Jurkat, Clone E6-1 (cell line): ENCODE results near the gene SLC4A2.

ENCODE experiments used
- DNase-seq: peaks from one replicate; pipeline ENCODE4 v3.0.0-alpha.2; 2011; ENCODE audit warnings: low read depth, low spot score
- H3K4me3 ChIP-seq: 2 replicates; pipeline ENCODE4 v1.5.1; 2011; ENCODE audit warnings: mild to moderate bottlenecking, low read length, control low read depth, moderate library complexity

The SLC4A2 gene

DNA sequence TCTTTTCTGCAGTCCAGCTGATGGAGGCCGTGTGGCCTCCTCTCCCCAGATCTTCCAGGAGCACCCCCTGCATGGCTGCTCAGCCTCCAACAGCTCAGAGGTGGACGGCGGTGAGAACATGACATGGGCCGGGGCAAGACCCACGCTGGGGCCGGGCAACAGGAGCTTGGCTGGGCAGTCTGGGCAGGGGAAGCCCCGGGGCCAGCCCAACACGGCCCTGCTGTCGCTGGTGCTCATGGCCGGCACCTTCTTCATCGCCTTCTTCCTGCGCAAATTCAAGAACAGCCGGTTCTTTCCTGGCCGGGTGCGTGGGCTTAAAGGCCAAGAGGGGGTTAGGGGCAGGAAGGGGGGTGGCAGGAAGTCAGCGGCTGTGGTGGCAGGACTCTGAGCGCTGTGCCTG is 14.6 kb downstream of the SLC4A2 start:
- no peak overlapping the region for H3K4me3 ChIP-seq
- no peak for DNase-seq

DNA sequence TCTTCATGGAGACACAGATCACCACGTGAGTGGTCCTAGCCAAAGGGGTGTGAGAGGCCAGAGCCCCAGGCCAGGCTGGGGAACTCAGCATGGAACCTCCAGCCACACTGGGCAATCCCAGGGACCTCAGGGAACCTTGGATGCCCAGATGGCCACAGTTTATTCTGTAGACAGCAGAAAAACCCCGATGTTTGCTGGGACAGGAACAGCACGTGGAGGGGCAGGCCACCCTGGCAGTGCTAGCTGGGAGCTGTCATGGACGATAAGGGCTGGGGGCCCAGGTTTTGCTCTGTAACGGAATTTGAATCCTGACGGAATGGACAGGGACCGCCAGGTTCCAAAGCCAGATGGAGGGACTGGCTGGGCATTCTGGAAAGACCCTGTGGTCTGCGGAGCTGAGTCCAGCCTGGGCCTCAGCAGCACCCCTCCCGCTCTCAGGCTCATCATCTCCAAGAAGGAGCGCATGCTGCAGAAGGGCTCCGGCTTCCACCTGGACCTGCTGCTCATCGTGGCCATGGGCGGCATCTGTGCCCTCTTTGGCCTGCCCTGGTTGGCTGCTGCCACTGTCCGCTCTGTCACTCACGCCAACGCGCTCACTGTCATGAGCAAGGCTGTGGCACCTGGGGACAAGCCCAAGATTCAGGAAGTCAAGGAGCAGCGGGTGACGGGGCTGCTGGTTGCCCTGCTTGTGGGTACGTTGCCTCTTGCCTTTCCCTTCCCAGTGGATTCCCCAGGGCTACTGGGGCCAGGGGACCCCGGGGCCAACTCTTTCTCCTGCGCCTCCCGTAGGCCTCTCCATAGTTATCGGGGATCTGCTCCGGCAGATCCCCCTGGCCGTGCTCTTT is 15.7 kb downstream of the SLC4A2 start:
- DNase-seq, result no peak
- no peak overlapping the region for H3K4me3 ChIP-seq

DNA sequence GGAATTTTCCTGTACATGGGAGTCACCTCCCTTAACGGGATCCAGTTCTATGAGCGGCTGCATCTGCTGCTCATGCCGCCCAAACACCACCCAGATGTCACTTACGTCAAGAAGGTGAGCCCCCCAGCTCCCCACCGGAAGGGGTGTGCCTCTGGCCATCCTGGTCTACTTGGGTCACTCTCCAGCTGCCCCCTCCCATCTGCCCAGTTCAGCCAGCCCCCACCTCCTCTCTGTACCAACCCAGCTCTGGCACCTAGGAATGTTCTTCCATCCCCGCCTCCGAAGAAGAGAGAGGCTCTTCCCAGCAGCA is 16.2 kb downstream of the SLC4A2 start:
- H3K4me3 ChIP-seq, result no peak overlapping the region
- no peak for DNase-seq

DNA sequence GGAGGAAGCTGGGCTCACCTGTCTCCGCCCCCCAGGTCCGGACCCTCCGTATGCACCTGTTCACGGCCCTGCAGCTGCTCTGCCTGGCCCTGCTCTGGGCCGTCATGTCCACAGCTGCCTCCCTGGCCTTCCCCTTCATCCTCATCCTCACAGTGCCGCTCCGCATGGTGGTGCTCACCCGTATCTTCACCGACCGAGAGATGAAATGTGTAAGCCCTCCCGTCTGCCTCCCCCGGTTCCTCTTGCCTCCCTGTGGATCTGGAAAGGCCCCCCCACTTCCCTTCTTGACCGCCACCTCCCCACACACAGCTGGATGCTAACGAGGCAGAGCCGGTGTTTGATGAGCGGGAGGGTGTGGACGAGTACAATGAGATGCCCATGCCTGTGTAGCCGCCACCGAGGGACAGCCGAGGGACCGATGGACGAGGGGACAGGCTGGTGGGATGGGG is 16.6 kb downstream of the SLC4A2 start:
- H3K4me3 ChIP-seq, result no peak overlapping the region
- DNase-seq, result no peak

DNA sequence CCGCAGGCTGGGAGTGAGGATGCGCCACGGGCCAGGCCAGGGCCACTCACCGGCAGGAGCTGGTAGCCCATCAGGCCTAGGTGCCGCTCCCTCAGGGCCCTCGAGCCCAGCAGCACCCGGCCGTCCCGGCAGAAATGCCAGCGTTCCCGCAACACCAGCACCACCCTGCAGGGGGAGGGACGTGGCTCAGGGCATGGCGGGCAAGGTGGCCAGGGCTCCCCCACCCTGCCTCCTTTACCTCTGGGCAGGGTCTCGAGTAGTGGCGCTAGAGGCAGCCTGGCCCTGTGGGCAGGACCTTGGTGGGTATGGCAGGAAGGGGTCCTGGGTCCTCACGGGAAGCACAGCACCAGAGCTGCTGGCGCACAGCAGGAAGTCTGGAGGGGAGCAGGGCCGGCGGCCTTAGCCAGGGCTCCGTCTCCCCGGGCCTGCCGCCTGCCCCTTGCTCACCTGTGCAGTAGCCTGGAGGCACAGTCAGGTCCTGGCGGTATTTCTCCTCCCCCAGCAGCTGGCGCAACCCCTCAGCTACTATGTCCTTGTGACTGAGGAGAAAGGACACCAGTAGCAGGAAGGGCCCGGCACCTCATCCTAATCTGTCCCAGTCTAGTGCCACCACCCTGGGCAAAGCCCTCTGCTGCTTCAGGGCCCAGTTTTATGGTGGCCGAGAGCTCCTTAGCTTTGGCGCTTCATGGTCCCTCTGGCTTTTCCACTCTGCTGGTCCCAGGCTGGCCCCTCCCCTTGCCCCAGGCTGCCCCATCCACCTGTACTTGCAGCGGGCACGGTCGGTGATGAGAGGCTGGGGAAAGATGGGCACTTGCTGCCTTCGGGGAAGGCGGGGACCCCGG is 17.7 kb downstream of the SLC4A2 start:
- no peak overlapping the region for H3K4me3 ChIP-seq
- no peak for DNase-seq

DNA sequence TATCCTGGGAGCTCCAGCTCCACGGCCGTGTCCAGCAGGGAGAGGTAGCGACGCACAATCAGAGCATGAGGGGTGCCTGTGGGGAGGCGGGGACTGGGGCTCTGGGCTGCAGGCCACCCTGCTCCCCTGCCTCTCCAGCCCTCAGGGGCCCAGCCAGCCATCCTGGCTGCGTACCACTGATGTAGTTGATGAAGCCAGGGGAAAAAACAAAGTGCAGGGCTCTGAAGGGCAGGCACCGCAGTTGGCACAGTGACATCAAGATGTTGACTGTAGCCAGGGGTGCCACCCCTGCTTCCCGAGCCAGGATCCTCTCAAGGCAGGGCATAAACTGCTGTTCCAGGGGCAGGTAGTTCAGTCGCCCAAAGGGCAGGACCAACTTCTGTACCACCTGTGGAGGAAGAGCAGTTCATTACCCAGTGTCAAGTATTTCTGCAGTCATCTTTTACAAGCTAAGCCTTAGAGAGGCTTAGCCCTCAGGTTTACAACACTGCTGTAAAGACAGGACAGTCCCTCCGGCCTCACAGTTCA is 18.4 kb downstream of the SLC4A2 start:
- no peak for DNase-seq
- H3K4me3 ChIP-seq, result no peak overlapping the region

DNA sequence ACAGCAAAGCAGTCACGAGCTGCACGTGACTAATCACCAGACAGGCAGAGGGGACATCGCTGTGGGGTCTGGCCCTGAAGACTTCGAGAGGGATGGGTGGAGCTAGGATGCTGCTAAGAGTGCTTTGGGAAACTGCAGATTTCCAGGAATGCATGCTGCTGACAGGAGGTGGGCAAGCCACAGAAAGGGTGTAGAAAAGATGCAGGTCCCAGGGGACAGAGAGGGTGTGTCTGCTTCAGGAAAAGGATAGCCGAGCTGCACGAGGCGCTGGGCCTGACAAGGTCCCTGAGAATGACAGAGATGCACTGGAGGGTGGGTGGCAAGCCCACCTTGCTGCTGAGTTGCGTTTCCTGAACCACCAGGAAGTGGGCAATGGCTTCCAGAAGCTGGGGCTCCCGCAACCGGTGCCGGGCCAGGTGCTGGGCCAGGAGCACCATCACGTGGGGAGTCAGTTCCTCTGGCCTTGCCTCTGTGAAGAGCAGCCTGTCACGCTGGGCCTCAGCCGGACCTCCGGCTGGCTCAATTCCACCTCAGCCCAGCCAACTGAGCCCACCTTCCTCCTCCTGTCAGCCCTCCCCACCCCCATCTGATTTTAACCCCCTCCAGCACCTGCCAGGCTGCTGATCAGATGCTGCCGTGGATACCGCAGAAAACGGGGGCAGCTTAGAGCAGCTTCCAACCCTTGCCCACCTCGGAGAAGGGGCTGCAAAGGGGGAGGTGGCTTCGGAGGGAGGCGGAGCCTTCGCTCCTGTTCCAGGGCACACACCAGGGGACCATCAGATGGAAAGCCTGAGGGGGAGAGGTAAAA is 19.0 kb downstream of the SLC4A2 start:
- H3K4me3 ChIP-seq, result peak overlapping the region; percentile 92
- peak; percentile 64 for DNase-seq

DNA sequence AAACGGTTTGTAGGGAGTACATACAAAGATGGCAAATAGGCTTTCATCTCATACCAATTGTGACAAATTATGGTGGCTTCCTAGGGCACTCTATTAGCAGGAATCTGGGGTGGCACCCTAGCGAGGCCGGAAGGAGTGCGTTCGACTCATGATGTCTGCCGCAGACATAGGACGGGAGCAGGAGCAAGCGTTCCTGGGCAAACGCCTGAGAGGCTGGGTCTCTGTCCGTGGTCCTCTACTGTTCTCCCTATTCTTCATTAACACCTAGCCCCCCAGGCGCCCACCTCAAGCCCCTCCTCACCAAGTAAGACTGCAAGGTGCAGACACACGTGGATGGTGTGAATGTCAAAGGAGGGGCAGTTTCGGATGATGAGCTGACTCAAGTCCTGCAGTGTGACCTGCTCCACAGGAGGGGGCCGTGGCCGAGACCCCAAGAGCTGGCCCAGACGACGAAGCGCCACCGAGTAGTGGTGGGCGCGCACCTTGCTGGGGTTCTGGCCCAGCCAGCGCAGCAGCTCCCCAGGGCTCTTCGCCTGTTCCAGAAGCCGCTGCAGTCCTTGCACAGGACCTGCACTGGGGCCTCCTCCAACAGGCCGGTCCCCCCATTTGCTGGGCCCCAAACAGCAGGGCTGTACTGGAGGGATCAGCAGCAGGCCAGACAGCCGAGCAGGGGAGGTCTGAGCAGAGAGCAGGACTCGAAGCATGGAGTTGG is 20.0 kb downstream of the SLC4A2 start:
- H3K4me3 ChIP-seq, result peak overlapping the region; percentile 92
- DNase-seq, result no peak

DNA sequence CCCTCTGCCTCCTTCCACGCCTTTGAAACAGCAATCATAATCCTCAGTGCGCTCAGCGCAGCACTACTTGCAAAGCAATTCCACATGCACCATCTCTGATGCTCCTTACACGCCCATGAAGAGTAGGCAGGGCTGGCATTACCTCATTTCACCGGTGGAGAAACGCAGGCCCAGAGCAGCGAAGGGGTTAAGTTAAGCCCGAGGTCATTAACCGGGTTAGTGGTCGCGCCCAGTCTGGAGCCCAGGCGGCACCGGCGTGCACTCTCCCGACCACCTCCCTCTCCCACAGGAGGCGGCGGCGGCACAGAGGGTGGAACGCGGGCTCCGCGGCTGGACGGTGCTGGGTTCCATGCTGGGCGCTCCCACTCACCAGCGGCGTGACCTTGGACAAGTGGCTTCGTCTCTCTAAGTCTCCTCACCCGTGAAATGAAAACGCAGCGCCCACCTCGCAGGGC is 20.7 kb downstream of the SLC4A2 start:
- H3K4me3 ChIP-seq, result peak overlapping the region; percentile 92
- DNase-seq, result no peak

DNA sequence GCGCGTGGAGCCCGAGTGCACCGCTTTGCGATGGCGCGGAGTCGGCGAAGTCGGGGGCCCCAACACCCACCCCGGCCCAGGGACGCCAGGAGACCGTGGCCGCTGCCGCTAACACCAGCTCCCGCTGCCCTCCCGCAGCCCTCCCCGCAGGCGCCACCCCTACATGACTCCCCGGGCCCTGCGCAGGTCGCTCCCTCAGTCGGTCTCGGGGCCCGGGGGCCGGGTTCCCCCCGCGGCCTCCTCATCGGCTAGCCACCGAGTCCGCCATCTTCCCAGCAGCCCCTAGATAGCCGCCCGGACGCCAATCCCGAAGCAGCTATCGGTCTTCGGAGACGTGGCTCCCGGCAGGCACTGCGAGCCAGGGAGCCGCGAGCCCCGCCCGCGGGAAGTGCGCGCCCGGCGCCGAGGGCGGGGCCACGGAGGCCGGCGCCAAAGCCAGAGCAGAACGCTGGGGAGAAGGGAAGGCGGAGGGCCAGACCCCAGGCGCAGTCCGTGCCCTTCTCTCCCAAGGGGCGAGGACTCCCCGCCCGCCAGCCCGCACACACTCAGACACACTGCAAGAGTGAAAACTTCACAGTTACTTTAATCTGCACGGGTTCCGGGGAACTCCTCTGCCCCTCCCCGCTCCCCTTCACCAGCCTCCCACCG is 21.3 kb downstream of the SLC4A2 start, which contains the start of gene FASTK:
Gene FASTK (minus strand): TSS at position 288 of the 648 bp plus-strand sequence. CDS start 43 bp downstream, at position 245.
- peak within 1 kb of the TSS; percentile 92 for H3K4me3 ChIP-seq
- peak; percentile 76 for DNase-seq

DNA sequence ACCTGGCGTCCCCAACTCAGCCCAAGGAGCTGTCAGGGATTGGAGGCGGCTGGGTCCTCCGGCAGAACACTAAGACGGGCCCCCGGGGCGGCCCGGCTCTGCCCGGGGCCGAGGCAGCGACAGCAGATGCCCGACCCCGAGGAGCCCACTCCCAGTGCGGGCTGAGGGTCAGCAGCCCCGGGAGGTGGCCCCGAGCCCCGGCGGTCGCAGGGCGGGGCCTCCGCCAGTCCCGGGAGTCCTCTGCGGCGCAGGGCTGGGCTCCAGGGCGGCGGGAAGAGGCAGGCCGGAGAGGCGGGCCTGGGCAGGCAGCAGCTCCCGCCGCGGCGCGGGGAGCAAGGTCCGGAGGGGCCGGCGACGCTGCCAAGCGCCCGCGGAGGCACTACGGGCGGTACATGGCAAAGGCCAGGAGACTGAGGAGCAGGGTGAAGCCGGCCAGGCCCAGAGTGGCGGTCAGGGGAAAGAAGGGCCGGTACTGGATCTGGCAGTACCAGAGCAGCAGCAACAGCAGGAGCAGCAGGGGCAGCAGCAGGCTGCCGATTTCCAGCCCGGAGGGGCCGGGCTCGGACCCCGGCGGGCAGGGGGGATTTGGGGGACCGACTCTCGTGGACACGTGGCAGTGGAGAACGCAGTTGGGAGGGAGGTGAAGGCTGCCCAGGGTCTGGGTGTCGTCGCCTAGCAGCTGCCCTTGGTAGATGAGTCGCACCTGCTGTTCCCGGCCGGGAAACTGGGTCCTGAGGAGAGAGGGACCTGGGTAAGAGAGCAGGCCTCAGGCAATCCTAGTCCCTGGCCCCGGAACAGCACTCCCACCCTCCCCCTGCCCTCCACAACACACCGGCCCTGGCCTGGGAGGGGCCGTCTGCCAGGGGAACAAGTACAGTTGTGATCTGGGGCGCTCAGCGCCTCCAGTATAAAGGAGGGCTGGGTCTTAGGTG is 22.0 kb downstream of the SLC4A2 start:
- no peak for DNase-seq
- peak overlapping the region; percentile 92 for H3K4me3 ChIP-seq

DNA sequence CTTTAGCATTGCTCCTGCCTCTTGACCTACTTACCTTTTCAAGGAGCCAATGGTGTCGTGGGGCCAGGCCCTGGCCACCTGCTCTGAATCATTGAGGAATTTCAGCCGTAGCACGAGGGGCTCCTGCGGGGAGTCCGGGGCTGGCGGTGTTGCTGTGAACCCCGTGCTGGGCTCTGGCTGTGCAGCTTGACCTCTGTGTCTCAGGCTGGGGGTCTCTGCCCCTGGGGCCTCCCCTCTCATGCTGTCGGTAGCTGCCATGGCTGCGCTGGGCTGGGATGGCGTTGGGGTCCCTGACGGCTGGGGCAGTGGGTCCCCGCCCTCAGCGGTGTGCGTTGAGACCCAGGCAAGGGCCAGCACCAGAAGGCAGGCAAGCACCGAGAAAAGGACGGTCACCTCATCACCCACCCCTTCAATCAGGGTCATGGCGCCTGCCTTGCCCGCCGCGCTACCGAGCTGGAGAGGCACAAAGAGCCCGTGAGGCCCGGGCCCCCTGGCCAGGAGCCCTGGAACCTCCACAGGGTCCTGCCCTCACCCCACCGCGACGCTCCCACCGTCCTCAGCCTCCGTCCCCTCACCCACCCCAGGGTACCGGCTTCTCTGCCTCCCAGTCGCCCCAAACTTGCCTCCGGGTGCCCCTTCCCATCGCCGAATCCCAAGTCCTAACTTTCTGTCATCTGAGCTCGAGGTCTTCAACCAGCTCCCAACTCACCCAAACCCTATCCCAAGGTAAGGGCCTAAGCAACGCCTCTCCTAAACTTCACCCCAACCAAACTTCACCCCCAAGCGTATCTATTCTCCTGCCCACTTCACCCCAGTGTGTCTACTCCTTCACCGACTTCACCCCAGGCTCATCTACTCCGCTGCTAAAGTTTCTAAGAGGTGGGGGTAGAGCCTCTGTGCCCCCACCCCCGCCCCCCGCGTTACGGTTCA is 23.0 kb downstream of the SLC4A2 start:
- DNase-seq, result no peak

DNA sequence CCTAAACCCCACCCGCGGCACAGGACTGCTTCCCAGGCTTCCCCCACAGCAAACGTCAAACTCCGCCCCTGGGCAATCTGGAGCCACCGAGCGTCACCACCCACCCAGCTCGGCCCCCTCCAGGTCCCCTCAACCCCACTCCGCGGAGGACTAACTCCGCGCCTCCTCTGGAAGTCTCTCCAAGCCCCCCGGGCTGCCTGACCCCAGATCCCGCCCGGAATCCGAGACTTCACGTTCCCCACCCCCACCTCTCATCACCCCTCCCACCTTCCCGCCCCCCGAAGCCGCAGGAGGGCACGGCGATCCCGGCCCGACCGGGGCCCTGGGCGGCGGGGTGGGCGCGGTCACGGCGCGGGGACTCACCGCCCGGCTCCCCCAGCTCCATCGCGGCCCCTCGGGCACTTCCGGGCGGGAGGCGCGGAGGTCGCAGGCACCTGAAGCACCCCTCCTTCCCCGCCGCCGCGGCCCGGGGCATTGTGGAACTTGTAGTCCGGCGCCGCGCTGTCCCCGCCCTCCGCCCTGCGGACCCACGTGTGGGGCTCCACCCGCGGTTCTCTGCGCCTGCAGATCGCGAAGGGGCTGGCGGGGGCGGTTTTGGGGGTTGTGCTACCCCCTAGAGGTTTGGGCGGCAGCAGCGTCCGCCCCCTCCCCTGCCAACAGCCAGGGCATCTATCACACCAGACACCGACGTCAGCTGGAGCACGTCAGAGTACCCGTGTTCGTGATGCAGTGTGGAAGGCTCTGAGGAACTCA is 23.9 kb downstream of the SLC4A2 start, which contains the start of gene TMUB1:
Gene TMUB1 (minus strand): TSS at position 423 of the 753 bp plus-strand sequence. CDS start 930 bp downstream, outside the sequence.
- peak; percentile 67 for DNase-seq
- peak within 1 kb of the TSS; percentile 77 for H3K4me3 ChIP-seq

More for the DNA sequence above, 23.0 kb downstream of the SLC4A2 start:
- H3K4me3 ChIP-seq, result peak overlapping the region; percentile 77

DNA sequence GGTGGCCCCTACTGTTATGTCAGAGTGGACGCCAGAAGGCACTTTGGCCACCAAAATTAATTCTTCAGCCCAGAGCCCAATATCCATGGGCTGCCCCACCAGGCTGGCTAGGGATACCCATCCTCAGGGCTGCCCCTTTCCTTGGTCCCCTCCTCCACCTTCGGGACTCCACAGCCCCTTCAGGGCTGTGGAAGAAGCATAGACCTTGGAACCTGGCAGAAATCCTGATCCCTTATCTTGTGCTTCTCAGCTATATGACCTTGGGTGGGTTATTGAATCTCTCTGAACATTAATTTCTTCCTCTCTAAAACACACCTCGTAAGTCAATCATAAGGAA is 24.4 kb downstream of the SLC4A2 start:
- H3K4me3 ChIP-seq, result peak overlapping the region; percentile 77
- no peak for DNase-seq

DNA sequence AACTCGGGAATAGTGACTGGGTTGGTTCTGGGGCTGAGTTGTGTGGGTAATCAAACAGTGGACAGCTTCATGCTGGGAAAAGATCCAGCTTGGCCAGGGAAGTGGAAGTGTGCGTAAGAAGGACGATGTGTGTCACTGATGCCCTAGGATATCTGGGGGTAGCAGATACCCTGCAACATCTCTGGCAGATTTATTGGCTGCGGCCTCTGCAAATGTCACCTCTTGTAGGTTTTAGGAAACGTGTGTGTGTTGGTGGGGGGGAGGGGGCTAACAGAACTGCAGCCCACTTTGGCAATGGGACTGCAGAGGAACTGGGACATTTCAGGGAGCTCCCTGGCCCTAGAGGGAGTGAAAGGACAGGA is 25.9 kb downstream of the SLC4A2 start:
- no peak for DNase-seq
- H3K4me3 ChIP-seq, result peak overlapping the region; percentile 62; the same call in 1 of the 2 replicates
